Left ventricle myocardium inferior (tissue), 1 donor: ENCODE measurements around the gene MMP28. TPM values are rescaled to one million over a fixed set of nuclear protein-coding genes. Genes with fewer than 3 reads are reported as not detected.

Experiments
- DNase-seq: peaks from one replicate; pipeline ENCODE4 v3.0.0-alpha.2; 2020
- H3K27ac ChIP-seq: fragments of 200-600 bp; replicated peaks from 2 replicates; pipeline ENCODE4 v1.8.0; 2021
- H3K27me3 ChIP-seq: fragments of 200-600 bp; 2 replicates; pipeline ENCODE4 v1.8.0; 2021; ENCODE audit warnings: low read depth
- H3K36me3 ChIP-seq: fragments of 200-600 bp; 2 replicates; pipeline ENCODE4 v1.8.0; 2021
- H3K4me1 ChIP-seq: fragments of 200-600 bp; 2 replicates; pipeline ENCODE4 v1.8.0; 2021
- H3K4me3 ChIP-seq: fragments of 200-600 bp; 2 replicates; pipeline ENCODE4 v1.8.0; 2021; ENCODE audit warnings: mild to moderate bottlenecking, moderate library complexity
- H3K9me3 ChIP-seq: fragments of 200-600 bp; replicated peaks from 2 replicates; pipeline ENCODE4 v1.8.0; 2021
- intact Hi-C: fragments of 100-400 bp; cut with micrococcal nuclease; formaldehyde crosslinking; loops from one replicate; pipeline ENCODE4 v1.11.0; 2022
- total RNA-seq: library from RNA; stranded (reverse); fragmentation: NEBNext Ultra II Directional; extraction: Animal tissue kit (Norgen Biotek cat#: 25700); gene quantifications from one replicate; pipeline ENCODE4 v1.2.1, GENCODE V29; 2021
- TF ChIP-seq, protein P1 (sequence below): fragments of 200-600 bp; IDR thresholded peaks from 2 replicates; pipeline ENCODE4 v1.8.0; 2021; ENCODE audit warnings: antibody characterized with exemption, mild to moderate bottlenecking, borderline replicate concordance
- donor health status: DM: no; HTN: yes; CAD: no; lungs with severe emphysema.

MMP28 gene
- total RNA-seq, 1 donor from 2014 or later = 3.0 TPM

DNA sequence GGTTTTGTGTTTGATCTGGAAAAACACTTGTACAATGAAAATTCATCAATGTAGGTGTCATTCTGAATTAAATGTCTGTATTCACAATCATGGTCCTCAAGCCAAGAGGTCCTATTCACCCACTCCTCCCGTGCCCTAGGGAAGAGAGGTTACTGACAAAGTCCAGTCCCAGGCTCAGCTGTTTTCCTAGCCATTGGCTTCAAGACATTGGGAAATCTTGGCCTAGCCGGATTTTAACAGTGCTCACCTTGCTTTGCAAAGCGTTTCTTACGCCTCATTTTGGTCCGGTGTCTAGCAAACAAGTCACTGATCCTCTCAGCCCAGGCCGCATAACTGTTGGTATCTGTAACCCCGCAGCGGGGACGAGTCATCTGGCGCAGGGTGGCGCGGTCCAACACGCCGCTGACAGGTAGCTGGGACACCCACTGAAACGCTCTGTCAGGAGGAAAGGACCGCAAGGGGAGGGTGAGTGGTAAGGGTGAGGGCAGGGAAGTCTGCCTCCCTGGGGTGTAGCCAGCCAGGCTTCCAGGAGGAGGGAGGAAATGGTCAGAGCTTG lies 16.7 kb downstream of the MMP28 start:
- Histone ChIP-seq H3K4me3 (no peak overlapping the region), H3K4me1 (peaks cover 36% of the 10 kb centered on the region), H3K27ac (peak overlapping the region; percentile 19), H3K27me3 (no peaks in the 10 kb centered on the region), H3K36me3 (no peaks in the 10 kb centered on the region), H3K9me3 (no peaks in the 10 kb centered on the region)
- TF ChIP-seq, protein P1, sequence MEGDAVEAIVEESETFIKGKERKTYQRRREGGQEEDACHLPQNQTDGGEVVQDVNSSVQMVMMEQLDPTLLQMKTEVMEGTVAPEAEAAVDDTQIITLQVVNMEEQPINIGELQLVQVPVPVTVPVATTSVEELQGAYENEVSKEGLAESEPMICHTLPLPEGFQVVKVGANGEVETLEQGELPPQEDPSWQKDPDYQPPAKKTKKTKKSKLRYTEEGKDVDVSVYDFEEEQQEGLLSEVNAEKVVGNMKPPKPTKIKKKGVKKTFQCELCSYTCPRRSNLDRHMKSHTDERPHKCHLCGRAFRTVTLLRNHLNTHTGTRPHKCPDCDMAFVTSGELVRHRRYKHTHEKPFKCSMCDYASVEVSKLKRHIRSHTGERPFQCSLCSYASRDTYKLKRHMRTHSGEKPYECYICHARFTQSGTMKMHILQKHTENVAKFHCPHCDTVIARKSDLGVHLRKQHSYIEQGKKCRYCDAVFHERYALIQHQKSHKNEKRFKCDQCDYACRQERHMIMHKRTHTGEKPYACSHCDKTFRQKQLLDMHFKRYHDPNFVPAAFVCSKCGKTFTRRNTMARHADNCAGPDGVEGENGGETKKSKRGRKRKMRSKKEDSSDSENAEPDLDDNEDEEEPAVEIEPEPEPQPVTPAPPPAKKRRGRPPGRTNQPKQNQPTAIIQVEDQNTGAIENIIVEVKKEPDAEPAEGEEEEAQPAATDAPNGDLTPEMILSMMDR = no peak
- intact Hi-C loops = no loop called here
- DNase-seq = no peak

DNA sequence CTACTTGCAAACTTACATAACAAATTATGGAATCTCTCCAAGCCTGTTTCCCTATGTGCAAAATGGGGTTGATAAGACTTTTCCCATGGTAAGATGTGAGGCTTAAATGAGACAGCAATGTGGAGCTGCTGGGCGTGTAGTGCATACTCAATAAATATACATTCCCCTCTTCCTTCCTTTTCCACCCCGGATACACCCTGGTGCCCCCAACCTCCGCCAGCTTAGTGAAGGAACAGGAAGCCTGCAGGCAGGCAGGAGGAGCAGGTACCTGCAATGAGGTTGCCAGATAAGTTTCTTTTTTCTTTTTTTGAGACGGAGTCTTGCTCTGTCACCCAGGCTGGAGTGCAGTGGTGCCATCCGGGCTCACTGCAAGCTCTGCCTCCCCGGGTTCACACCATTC lies 19.9 kb downstream of the MMP28 start:
- H3K27ac ChIP-seq = no peak overlapping the region
- no peak for DNase-seq
- no peaks in the 10 kb centered on the region for H3K9me3 ChIP-seq
- intact Hi-C loops = no loop called here
- H3K4me3 ChIP-seq = no peak overlapping the region
- H3K36me3 ChIP-seq = no peaks in the 10 kb centered on the region
- peaks cover 22% of the 10 kb centered on the region for H3K4me1 ChIP-seq
- H3K27me3 ChIP-seq = no peaks in the 10 kb centered on the region
- TF ChIP-seq, protein P1 = no peak

DNA sequence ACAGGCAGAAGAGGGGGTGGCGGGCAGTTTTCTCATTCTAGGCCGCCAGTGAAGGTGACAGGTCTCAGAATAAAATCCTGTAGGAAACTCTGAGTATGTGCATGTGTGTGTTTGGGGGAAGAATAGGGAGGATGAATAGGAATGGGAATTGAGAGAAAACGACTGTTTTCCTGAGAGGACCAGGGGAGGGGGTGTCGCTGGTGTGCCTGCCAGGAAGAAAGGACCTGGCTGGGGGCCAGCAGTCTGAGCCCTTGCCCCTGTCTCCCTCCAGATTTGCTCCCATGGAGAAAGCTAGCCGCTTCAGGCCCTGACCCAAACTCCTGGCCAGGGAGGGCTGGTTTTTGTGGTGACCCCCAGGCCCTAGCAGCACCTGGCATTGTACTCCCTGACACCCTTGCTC lies 20.4 kb downstream of the MMP28 start:
- H3K36me3 ChIP-seq = no peaks in the 10 kb centered on the region
- TF ChIP-seq, protein P1 = no peak
- no peak for DNase-seq
- intact Hi-C loops = no loop called here
- H3K27me3 ChIP-seq = no peaks in the 10 kb centered on the region
- H3K9me3 ChIP-seq = no peaks in the 10 kb centered on the region
- no peak overlapping the region for H3K4me3 ChIP-seq
- H3K27ac ChIP-seq = no peak overlapping the region
- H3K4me1 ChIP-seq = peaks cover 22% of the 10 kb centered on the region

DNA sequence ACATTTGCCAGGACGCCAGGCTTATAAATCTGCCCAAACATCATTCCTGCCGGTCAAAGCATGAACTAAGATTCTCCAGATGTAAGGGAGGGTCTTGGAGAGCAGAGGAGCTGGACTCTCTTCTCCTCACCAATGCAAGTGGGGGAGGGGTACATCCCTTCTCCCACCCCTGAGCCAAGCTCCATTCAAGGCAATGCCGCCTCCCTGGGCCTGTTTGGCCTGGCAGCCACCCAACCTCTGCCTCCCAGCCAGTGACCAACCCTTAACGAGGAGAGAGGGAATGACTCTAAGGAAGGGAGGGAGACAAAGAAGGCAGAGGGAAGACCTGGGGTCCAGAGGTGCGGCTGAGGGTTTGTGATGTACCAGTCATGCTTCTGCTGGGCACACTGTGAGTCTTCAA lies 20.9 kb downstream of the MMP28 start:
- TF ChIP-seq, protein P1 = no peak
- Histone ChIP-seq H3K4me3 (no peak overlapping the region), H3K9me3 (no peaks in the 10 kb centered on the region), H3K27me3 (no peaks in the 10 kb centered on the region), H3K27ac (no peak overlapping the region), H3K4me1 (peaks cover 22% of the 10 kb centered on the region), H3K36me3 (no peaks in the 10 kb centered on the region)
- intact Hi-C loops = no loop called here
- no peak for DNase-seq

DNA sequence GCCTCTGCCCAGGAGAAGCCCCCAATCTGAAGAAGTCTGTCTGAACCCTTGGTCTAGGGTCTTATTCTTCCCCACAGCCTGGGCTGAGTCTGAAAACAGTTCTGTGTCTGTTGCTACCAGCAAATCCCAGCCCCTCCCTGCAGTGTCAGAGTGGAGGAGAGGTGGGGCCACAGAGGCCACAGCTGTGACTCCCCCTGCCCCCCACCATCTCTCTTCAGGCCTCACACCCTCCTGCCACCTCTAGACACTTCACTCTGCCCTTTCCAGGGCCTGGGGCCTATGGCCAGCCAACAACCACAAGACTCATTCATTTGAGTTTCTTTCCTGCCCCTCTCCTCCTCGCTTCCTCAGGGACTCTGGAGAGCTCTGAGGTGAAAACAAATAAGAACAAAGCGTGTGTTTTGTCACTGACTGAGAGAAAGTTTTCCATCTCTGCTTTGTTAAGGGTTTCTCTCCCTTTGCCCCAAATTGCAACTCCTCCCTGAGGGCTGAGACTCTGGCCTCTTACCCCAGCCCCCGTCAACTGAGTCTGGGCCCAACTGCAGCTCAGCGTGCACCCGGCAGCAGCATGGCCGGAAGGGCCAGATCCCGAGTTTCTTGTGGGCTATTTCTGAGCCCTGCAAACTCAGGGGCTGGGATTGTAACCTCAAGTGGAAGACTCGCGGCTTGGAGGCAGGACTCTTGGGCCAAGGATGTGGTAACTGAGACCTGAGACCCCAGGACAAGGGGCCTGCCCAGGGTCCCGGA lies 21.6 kb downstream of the MMP28 start:
- intact Hi-C loops = no loop called here
- TF ChIP-seq, protein P1 = no peak

More for the DNA sequence above, 21.6 kb downstream of the MMP28 start:
- Histone ChIP-seq H3K27ac (no peak overlapping the region), H3K4me1 (peaks cover 22% of the 10 kb centered on the region), H3K4me3 (no peak overlapping the region), H3K27me3 (no peaks in the 10 kb centered on the region), H3K36me3 (no peaks in the 10 kb centered on the region), H3K9me3 (no peaks in the 10 kb centered on the region)
- DNase-seq = no peak
